HepG2 (cell line): Measurements from ENCODE around the gene FAM184B. TPM values are rescaled to one million over a fixed set of nuclear protein-coding genes. Genes with fewer than 3 reads are reported as not detected.

Experiments
- AHR ChIP-seq: IDR thresholded peaks from 2 replicates; pipeline ENCODE4 v1.6.1; 2018; ENCODE audit warnings: missing genetic modification reagents, missing compliant biosample characterization
- DMAP1 ChIP-seq: IDR thresholded peaks from 2 replicates; pipeline ENCODE4 v1.6.1; 2016
- EED ChIP-seq: sonication (generic); formaldehyde crosslinking; IDR thresholded peaks from 2 replicates; pipeline ENCODE4 v1.5.0; 2020; ENCODE audit warnings: mild to moderate bottlenecking, missing genetic modification reagents
- FOXK1 ChIP-seq: sonication (generic); formaldehyde crosslinking; IDR thresholded peaks from 2 replicates; pipeline ENCODE4 v1.4.0; 2020; ENCODE audit warnings: low read depth, missing genetic modification reagents, borderline replicate concordance
- GPN1 ChIP-seq: sonication (generic); formaldehyde crosslinking; IDR thresholded peaks from 2 replicates; pipeline ENCODE4 v1.5.1; 2020; ENCODE audit warnings: missing genetic modification reagents, borderline replicate concordance
- HHEX ChIP-seq: IDR thresholded peaks from 2 replicates; pipeline ENCODE4 v1.6.1; 2016; ENCODE audit warnings: control low read depth
- RBAK ChIP-seq: sonication (generic); formaldehyde crosslinking; IDR thresholded peaks from 2 replicates; pipeline ENCODE4 v1.5.1; 2020; ENCODE audit warnings: mild to moderate bottlenecking, missing genetic modification reagents
- RFXAP ChIP-seq: sonication (generic); formaldehyde crosslinking; IDR thresholded peaks from 2 replicates; pipeline ENCODE4 v1.4.0; 2020; ENCODE audit warnings: missing genetic modification reagents, borderline replicate concordance
- TEAD3 ChIP-seq: optimal IDR thresholded peaks from 2 replicates; pipeline ENCODE3; 2016; ENCODE audit warnings: borderline replicate concordance
- TGIF2 ChIP-seq: IDR thresholded peaks from 2 replicates; pipeline ENCODE4 v1.6.1; 2016; ENCODE audit warnings: control low read depth, missing compliant biosample characterization
- ZNF143 ChIP-seq: sonication (generic); formaldehyde crosslinking; IDR thresholded peaks from 2 replicates; pipeline ENCODE4 v1.4.0; 2020; ENCODE audit warnings: missing genetic modification reagents
- ZNF292 ChIP-seq: sonication (generic); formaldehyde crosslinking; IDR thresholded peaks from 2 replicates; pipeline ENCODE4 v1.8.1; 2022; ENCODE audit warnings: mild to moderate bottlenecking, low read depth, missing genetic modification reagents, borderline replicate concordance
- ZNF589 ChIP-seq: sonication (generic); formaldehyde crosslinking; conservative IDR thresholded peaks from 2 replicates; pipeline ENCODE4 v1.8.0; 2022; ENCODE audit warnings: mild to moderate bottlenecking, moderate library complexity, missing genetic modification reagents
- ZNF766 ChIP-seq: sonication (generic); formaldehyde crosslinking; IDR thresholded peaks from 2 replicates; pipeline ENCODE4 v1.5.0; 2020; ENCODE audit warnings: missing genetic modification reagents, borderline replicate concordance
- polyA plus RNA-seq, 8 experiments: library from polyadenylated mRNA; depleted of rRNA in 3 of 8; stranded (reverse) in 7 of 8; unstranded in 1 of 8; fragments of >200 nt; fragmentation: Illumina TruSeq in 4 of 8; extraction: Trizol in 4 of 8; gene quantifications; 2 replicates each; pipeline versions ENCODE4 v1.2.1 to v1.2.3, GENCODE V29; 2011 to 2016; ENCODE audit warnings: low read depth in 4 of 8, missing spikeins in 1 of 8, mixed read lengths in 1 of 8; ENCODE audit not compliant: insufficient read depth in 1 of 8
- total RNA-seq, 5 experiments: library from RNA; depleted of rRNA; stranded (reverse); fragments of >200 nt; fragmentation: Illumina TruSeq; extraction: Trizol; gene quantifications; 2 replicates each; pipeline ENCODE4 v1.2.3, GENCODE V29; 2016; ENCODE audit warnings: low read depth in 1 of 5
- TF ChIP-seq, protein P1 (sequence below): sonication (generic); formaldehyde crosslinking; IDR thresholded peaks from 2 replicates; pipeline ENCODE4 v1.4.0; 2020; ENCODE audit warnings: missing genetic modification reagents, borderline replicate concordance
- TF ChIP-seq, protein P2 (sequence below): sonication (generic); formaldehyde crosslinking; IDR thresholded peaks from 2 replicates; pipeline ENCODE4 v1.4.0; 2020; ENCODE audit warnings: mild to moderate bottlenecking, low read depth, missing genetic modification reagents
- TF ChIP-seq, protein P3 (sequence below): sonication (generic); formaldehyde crosslinking; IDR thresholded peaks from 2 replicates; pipeline ENCODE4 v1.8.0; 2022; ENCODE audit warnings: missing genetic modification reagents, mild to moderate bottlenecking, inconsistent platforms, borderline replicate concordance
- TF ChIP-seq, protein P4 (sequence below): IDR thresholded peaks from 2 replicates; pipeline ENCODE4 v1.6.1; 2016; ENCODE audit warnings: low read depth, borderline replicate concordance
- TF ChIP-seq, protein P5 (sequence below): sonication (generic); IDR thresholded peaks from 2 replicates; pipeline ENCODE4 v1.6.1; 2016; ENCODE audit warnings: low read depth, borderline replicate concordance
- TF ChIP-seq, protein P6 (sequence below): sonication (generic); formaldehyde crosslinking; IDR thresholded peaks from 2 replicates; pipeline ENCODE4 v1.5.0; 2020; ENCODE audit warnings: missing genetic modification reagents
- TF ChIP-seq, protein P7 (sequence below): sonication (generic); formaldehyde crosslinking; IDR thresholded peaks from 2 replicates; pipeline ENCODE4 v1.4.0; 2020; ENCODE audit warnings: mild to moderate bottlenecking, missing genetic modification reagents

The FAM184B gene
- total and polyA plus RNA-seq, 2 of the 13 experiments (the other 11 are each of a cell fraction or from before 2014, with no cell fraction given): not detected

DNA sequence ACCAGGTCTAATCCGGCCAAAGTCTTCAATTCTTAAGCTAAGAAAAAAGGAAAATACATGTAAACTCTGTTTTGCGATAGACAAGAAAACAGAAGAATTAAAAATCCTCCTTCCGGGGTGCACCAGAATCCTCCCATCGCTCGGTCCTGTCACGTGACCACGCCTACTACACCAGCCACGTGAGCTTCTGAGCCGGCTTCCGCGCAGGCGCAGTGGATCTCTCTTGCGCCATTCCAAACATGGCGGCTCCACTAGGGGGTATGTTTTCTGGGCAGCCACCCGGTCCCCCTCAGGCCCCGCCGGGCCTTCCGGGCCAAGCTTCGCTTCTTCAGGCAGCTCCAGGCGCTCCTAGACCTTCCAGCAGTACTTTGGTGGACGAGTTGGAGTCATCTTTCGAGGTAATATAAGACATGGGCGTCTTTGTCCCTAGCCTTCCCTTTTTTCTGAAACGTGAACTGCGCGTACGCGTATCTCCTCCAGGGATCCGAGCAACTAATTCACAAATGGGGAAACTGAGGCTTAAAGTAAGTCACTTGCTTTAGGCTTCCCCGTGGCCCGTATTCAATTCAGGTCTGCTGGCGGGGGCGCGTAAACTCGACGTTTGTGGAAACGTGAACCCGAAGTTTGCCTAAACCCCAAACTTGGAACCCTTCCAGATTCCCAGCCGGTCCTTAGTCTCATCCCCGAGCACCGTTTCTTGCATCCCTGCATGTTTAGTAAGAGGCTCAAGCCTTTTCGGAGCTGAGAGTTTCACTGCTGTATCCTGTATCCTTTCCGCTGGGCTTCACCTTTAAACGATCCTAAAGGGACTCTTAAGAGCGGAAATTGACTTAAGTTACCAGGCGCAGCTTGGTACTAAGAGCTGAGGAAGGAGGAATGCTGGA, 166.8 kb downstream of the FAM184B start, which contains the start of gene MED28 (continued):
- TF ChIP-seq, protein P1, sequence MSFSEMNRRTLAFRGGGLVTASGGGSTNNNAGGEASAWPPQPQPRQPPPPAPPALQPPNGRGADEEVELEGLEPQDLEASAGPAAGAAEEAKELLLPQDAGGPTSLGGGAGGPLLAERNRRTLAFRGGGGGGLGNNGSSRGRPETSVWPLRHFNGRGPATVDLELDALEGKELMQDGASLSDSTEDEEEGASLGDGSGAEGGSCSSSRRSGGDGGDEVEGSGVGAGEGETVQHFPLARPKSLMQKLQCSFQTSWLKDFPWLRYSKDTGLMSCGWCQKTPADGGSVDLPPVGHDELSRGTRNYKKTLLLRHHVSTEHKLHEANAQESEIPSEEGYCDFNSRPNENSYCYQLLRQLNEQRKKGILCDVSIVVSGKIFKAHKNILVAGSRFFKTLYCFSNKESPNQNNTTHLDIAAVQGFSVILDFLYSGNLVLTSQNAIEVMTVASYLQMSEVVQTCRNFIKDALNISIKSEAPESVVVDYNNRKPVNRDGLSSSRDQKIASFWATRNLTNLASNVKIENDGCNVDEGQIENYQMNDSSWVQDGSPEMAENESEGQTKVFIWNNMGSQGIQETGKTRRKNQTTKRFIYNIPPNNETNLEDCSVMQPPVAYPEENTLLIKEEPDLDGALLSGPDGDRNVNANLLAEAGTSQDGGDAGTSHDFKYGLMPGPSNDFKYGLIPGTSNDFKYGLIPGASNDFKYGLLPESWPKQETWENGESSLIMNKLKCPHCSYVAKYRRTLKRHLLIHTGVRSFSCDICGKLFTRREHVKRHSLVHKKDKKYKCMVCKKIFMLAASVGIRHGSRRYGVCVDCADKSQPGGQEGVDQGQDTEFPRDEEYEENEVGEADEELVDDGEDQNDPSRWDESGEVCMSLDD: peak; percentile 66; the same call in 1 of the 2 replicates
- TF ChIP-seq ZNF143: 0 out of 2 replicates have a peak, but pooled peaks have one; percentile 25
- peak; percentile 61; the same call in 1 of the 2 replicates for TF ChIP-seq DMAP1 (CRISPR knock-in tag)
- no peak for TF ChIP-seq HHEX (CRISPR knock-in tag)
- TF ChIP-seq, protein P2, sequence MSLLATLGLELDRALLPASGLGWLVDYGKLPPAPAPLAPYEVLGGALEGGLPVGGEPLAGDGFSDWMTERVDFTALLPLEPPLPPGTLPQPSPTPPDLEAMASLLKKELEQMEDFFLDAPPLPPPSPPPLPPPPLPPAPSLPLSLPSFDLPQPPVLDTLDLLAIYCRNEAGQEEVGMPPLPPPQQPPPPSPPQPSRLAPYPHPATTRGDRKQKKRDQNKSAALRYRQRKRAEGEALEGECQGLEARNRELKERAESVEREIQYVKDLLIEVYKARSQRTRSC: 0 out of 2 replicates have a peak, but pooled peaks have one; percentile 52
- TF ChIP-seq ZNF589 (CRISPR knock-in tag): no peak
- no peak for TF ChIP-seq GPN1 (CRISPR knock-in tag)
- TF ChIP-seq, protein P3, sequence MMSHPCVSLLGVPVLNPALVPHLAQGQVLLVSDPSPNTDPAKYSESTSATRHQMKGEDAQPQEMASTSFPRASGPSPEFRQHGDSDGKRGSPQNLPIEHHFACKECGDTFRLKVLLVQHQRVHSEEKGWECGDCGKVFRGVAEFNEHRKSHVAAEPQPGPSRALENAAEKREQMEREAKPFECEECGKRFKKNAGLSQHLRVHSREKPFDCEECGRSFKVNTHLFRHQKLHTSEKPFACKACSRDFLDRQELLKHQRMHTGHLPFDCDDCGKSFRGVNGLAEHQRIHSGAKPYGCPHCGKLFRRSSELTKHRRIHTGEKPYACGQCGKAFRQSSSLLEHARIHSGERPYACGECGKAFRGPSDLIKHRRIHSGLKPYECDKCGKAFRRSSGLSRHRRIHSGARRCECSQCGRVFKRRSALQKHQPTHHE: peak; percentile 72; the same call in 1 of the 2 replicates
- TF ChIP-seq, protein P4, sequence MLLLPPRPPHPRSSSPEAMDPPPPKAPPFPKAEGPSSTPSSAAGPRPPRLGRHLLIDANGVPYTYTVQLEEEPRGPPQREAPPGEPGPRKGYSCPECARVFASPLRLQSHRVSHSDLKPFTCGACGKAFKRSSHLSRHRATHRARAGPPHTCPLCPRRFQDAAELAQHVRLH (CRISPR knock-in tag): no peak
- TF ChIP-seq FOXK1: peak; percentile 76; the same call in 1 of the 2 replicates
- TF ChIP-seq, protein P5, sequence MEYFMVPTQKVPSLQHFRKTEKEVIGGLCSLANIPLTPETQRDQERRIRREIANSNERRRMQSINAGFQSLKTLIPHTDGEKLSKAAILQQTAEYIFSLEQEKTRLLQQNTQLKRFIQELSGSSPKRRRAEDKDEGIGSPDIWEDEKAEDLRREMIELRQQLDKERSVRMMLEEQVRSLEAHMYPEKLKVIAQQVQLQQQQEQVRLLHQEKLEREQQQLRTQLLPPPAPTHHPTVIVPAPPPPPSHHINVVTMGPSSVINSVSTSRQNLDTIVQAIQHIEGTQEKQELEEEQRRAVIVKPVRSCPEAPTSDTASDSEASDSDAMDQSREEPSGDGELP: no peak
- no peak for TF ChIP-seq ZNF766
- TF ChIP-seq RFXAP (CRISPR knock-in tag): peak; percentile 34; the same call in 1 of the 2 replicates
- TF ChIP-seq AHR (CRISPR knock-in tag): no peak; the same call in 1 of the 2 replicates
- TF ChIP-seq ZNF292 (CRISPR knock-in tag): no peak
- TF ChIP-seq EED: peak; percentile 56; the same call in 1 of the 2 replicates
- TF ChIP-seq, protein P6, sequence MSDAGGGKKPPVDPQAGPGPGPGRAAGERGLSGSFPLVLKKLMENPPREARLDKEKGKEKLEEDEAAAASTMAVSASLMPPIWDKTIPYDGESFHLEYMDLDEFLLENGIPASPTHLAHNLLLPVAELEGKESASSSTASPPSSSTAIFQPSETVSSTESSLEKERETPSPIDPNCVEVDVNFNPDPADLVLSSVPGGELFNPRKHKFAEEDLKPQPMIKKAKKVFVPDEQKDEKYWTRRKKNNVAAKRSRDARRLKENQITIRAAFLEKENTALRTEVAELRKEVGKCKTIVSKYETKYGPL (CRISPR knock-in tag): no peak
- TF ChIP-seq TGIF2 (CRISPR knock-in tag): 0 out of 2 replicates have a peak, but pooled peaks have one; percentile 49
- TF ChIP-seq TEAD3 (CRISPR knock-in tag): peak; percentile 38
- 0 out of 2 replicates have a peak, but pooled peaks have one; percentile 50 for TF ChIP-seq RBAK (CRISPR knock-in tag)
- TF ChIP-seq, protein P7, sequence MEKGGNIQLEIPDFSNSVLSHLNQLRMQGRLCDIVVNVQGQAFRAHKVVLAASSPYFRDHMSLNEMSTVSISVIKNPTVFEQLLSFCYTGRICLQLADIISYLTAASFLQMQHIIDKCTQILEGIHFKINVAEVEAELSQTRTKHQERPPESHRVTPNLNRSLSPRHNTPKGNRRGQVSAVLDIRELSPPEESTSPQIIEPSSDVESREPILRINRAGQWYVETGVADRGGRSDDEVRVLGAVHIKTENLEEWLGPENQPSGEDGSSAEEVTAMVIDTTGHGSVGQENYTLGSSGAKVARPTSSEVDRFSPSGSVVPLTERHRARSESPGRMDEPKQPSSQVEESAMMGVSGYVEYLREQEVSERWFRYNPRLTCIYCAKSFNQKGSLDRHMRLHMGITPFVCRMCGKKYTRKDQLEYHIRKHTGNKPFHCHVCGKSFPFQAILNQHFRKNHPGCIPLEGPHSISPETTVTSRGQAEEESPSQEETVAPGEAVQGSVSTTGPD (CRISPR knock-in tag): no peak
